Astrocyte (in vitro differentiated cells and primary cell): Measurements from ENCODE around the gene GRK3.

Experiments
- EZH2 ChIP-seq: IDR thresholded peaks from 2 replicates; pipeline ENCODE4 v1.6.1; 2012; ENCODE audit warnings: mild to moderate bottlenecking, low read length, inconsistent platforms; ENCODE audit not compliant: insufficient read depth
- TF ChIP-seq, protein P1 (sequence below): IDR thresholded peaks from 2 replicates; pipeline ENCODE4 v1.5.1; 2011; ENCODE audit warnings: low read depth, mild to moderate bottlenecking, inconsistent platforms, low read length, moderate library complexity; ENCODE audit not compliant: insufficient read depth

DNA sequence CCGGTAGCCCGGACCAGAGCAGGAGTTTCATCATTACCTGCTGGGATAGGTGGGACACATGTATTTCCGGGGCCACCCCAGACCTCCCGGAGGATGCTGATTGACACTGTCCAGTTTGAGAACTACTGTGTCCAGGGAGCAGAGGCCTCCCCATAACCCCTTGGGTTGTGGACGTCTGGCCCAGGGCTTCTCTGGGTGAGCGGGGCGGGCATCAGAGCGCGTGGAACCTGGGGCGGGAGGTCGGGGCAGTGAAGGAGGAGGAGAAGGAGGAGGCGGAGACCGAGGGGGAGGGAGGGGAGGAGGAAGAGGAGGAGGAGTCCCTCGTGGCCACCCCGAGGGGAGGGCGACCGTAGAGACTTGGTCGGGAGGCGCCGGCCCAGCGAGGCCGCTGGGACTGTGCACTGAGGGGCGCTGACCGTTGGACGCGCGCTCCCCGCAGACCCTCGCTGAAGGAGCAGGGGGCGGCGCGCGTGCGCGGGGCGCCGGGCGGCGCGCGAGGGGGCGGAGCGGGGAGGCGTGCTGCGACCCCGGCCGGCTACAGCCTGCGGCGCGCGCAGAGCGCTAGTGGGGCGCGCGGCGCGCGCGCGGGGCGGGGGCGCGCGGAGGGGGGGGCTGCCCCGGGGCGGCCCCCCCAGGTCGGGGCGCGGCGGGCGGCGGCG lies at the start of gene GRK3:
- TF ChIP-seq, protein P1, sequence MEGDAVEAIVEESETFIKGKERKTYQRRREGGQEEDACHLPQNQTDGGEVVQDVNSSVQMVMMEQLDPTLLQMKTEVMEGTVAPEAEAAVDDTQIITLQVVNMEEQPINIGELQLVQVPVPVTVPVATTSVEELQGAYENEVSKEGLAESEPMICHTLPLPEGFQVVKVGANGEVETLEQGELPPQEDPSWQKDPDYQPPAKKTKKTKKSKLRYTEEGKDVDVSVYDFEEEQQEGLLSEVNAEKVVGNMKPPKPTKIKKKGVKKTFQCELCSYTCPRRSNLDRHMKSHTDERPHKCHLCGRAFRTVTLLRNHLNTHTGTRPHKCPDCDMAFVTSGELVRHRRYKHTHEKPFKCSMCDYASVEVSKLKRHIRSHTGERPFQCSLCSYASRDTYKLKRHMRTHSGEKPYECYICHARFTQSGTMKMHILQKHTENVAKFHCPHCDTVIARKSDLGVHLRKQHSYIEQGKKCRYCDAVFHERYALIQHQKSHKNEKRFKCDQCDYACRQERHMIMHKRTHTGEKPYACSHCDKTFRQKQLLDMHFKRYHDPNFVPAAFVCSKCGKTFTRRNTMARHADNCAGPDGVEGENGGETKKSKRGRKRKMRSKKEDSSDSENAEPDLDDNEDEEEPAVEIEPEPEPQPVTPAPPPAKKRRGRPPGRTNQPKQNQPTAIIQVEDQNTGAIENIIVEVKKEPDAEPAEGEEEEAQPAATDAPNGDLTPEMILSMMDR = no peak
- TF ChIP-seq EZH2 = no peak
